ENCODE data around the gene ANKRD40CL.

GRCh38 chr17:50739098-50739497, 28.2 kb downstream of the ANKRD40CL start:
- TF ChIP-seq POLR2A (IDR thresholded peaks at IDR 0.05; ENCODE audit: low read length) (no peak), GATA1 (IDR thresholded peaks at IDR 0.05; ENCODE audit: low read depth, low read length) (no peak)

All from erythroblast (primary cell).